NB4 (cell line): ENCODE results near the gene FRMD1.

Experiments
- MYC ChIP-seq: IDR thresholded peaks from 2 replicates; pipeline ENCODE4 v1.6.1; 2011; ENCODE audit warnings: low read depth, low read length
- POLR2A ChIP-seq: IDR thresholded peaks from 2 replicates; pipeline ENCODE4 v1.6.1; 2011; ENCODE audit warnings: mild to moderate bottlenecking; ENCODE audit not compliant: insufficient read length; ENCODE audit errors: extremely low read depth
- TF ChIP-seq, protein P1 (sequence below): IDR thresholded peaks from one replicate; pipeline ENCODE4 v1.5.1; 2012; ENCODE audit warnings: low read depth, low read length
- TF ChIP-seq, protein P2 (sequence below): IDR thresholded peaks from 2 replicates; pipeline ENCODE4 v1.6.1; 2011; ENCODE audit warnings: low read depth, low read length

DNA sequence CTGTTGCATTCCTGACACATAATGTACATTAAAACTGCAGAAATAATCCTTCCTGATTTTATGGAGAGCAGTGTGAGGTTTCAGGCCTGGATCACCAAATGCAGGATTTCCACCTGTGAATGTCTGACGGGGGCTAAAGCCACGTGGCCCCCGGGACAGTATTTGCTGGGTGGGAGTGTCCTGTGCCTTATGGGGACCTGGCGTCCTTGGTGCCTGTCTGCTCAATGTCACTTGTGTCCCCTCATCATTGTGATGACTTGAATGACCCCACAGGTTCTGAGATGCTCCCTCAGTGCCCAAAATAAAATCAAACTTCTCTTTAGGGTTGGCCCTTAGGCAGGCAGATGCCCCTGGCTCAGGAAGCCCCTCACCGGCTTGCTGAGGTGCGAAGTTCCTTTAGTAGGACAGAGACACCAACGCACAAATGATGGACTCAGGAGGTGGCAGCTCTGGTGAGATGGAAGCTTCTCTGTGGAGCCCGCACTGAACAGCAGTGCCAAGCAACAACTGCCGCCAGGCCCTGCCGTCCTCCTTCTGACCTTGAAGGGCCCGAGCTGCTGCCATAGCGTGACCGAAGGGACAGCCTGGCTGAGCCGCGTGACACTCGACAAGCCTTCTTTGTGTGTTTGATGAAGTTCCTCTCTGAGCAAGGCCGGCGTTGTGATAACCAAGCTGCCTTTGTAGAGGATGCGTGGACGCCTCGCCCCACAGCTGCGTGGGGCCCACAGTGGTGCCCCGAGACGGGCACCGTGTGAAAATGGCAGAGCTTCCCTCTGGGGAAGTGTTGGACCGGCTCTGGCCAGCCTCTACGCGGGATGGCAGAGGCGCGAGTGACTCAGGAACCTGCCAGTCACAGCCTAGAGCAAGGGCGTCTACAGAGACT, 30.9 kb downstream of the FRMD1 start:
- TF ChIP-seq, protein P1, sequence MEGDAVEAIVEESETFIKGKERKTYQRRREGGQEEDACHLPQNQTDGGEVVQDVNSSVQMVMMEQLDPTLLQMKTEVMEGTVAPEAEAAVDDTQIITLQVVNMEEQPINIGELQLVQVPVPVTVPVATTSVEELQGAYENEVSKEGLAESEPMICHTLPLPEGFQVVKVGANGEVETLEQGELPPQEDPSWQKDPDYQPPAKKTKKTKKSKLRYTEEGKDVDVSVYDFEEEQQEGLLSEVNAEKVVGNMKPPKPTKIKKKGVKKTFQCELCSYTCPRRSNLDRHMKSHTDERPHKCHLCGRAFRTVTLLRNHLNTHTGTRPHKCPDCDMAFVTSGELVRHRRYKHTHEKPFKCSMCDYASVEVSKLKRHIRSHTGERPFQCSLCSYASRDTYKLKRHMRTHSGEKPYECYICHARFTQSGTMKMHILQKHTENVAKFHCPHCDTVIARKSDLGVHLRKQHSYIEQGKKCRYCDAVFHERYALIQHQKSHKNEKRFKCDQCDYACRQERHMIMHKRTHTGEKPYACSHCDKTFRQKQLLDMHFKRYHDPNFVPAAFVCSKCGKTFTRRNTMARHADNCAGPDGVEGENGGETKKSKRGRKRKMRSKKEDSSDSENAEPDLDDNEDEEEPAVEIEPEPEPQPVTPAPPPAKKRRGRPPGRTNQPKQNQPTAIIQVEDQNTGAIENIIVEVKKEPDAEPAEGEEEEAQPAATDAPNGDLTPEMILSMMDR = no peak
- no peak for TF ChIP-seq POLR2A
- TF ChIP-seq MYC = no peak
- TF ChIP-seq, protein P2, sequence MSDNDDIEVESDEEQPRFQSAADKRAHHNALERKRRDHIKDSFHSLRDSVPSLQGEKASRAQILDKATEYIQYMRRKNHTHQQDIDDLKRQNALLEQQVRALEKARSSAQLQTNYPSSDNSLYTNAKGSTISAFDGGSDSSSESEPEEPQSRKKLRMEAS = no peak
